GM19193 (cell line): ENCODE results near the gene MRTO4.

Experiments
- POLR2A ChIP-seq: IDR thresholded peaks from 4 replicates; pipeline ENCODE4 v1.6.1; 2011; ENCODE audit not compliant: insufficient read depth, insufficient read length; ENCODE audit errors: extremely low read depth

The MRTO4 gene

DNA sequence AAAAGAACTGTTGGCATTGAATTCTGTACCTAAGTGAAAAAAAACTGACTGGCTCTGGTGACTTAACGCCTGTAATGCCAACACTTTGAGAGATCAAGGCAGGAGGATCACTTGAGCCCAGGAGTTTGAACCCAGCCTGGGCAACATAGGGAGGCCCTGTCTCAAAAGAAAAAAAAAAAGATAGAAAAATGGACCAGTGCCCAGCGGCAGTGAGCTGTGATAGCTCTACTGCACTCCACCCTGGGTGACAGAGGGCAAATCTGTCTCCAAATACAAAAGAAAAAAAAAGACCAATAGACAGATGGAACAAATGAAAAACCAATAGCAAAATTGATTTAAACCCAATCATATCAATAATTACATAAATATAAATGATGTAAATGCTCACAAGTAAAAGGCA is 37.6 kb downstream of the MRTO4 start:
- no peak for TF ChIP-seq POLR2A

DNA sequence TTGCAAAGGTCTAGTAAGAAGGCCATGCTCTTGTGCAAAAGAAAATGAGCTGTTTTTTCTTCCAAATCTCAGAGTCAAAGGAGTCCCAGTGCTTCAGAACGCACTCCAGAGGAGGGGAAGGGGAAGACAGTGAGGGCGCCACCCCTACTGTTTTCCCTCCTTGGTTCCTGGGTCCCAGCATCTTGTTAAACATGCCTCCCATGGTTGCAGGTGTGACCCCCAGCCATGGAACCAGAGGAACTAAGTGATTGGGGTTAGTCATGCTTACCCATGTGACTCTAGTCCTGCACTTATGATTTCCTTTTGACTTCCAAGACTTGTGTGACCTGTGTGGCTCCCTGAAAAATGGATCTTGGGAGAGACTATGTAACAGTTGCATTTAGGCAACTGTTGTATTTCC is 43.0 kb downstream of the MRTO4 start:
- TF ChIP-seq POLR2A = no peak

DNA sequence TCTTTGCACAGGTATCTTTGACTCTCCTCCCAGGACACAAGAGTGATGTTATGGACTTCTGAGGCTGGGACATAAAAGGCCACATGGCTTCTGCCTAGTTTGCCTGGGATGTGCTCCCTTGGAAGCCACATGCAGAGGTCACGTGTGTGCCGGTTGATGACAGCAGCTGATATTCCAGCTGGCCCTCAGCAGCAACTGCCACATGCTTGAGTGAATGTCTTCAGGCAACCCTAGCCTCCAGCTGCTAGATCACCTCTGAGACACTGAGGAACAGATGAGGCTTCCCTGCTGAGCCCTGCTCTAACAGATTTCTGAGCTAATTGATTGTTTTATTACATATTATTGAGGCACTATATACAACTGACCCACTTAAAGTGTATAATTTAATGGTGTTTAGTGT is 48.6 kb downstream of the MRTO4 start:
- no peak for TF ChIP-seq POLR2A

DNA sequence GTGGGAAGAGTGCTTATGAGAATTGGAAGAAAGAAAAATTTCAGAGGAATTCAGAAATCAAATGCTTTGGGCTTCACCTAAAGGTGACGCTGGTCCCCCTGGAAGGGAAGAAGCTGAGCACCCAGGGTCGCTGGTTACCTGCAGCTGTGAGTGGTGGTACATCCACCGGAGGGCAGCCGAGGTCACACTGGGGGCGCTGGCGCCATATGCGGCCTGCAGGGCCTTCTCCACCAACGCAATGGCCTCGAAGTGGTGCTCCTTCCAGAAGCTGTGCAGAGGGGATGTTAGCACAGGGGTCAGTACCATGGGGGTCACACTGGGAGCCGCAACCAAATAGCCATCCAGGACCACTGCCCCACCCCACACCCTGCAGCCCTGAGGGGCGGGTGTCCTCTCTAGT is 54.3 kb downstream of the MRTO4 start:
- no peak for TF ChIP-seq POLR2A

DNA sequence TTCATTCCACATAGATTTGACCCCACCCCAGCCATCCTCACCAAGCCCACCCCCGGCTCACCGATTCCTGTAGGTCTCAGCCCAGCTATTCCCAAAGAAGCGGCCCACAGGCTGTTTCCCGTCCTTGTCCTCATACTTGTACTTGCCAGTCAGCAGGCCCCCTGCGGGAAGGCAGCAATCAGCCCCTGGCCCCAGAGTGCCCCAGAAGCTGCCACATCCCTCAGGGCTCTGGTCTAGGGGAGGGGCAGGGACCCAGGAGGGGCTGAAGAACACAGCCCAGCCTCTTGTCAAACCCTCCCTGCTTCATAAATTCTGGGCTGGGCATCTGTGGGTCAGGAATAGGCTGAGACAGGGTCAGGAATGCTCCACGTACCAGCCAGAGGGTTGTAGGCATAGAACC is 55.3 kb downstream of the MRTO4 start:
- TF ChIP-seq POLR2A = no peak

DNA sequence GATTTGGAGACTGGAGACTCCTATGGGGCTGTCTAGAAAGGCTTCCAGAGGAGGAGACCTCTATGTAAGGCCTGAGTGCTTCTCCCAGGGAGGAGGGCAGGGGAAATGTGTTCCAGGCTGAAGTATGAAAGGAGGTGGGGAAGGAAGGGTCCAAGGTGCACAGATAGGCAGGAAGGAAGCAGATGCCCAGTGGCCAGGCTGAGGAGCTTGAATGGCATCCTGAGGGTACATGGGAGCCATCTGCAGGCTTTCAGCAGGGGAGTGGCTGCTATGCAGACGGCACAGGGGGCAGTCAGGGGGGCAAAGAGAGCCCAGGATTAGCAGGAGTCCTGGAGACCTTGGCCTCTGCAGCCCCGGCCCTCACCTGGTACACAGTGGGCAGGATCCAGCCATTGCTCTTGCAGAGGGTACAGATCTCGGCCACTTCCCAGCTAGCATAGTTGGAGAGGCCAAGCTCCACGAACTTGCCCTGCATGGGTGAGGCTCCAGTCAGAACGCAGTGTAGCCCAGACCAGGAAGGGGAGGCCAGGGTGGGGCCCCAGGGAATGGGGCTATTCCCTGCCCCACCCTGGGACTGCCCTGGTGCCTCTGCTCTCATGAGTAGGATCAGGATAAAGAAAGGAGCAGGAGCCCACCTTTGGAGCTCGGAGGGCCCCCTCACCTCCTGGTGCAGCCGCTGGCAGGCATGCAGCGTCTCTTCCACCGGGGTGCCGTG is 56.3 kb downstream of the MRTO4 start:
- TF ChIP-seq POLR2A = no peak

DNA sequence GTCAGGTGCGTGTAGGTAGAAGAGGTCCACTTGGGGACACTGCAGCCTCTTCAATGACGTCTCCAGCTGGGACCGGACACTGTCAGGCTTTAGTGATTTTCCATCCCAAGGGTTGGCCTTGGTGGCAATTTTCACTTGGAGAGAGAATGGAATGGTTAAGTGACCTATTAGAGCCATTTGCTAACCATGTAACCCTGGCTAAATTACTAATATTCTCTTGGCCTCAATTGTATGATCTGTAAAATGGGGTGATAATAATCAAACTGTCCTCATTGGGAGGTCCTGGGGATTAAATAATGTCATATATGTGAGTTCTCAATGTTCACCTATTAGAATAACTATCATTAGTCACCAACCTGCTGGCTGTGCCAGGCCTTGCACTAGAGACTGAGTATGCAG is 56.9 kb downstream of the MRTO4 start:
- TF ChIP-seq POLR2A = no peak

DNA sequence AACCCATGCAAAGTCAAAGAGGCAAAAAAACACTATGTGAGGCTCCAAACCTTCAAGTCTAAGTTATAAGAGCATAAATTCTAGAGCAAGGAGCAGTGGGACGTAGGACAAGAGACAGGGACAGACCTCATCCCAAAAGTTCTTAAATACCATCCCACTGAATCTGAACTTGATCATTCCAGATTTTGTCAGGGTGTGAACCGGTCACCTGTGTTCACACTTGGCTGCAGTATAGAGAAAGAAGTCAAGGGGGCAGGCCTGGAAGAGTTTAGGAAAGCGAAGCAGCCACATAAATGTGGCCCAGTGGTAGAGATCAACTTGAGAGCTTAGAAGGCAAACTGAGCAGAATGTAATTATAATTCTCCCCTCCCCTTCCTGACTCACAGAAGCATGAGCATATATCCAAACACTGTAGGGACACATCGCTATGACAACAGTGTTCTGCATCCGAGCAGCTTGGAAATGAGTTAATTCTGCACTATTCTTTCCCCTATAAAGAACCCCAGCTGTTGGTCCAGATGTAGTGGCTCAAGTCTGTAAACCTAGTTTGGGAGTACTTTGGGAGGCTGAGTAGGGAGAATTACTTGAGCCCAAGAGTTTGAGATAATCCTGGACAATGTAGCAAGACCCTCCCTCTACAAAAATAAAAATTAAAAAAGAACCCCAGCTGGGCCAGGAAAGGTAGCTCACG is 57.7 kb downstream of the MRTO4 start:
- no peak for TF ChIP-seq POLR2A
